NCI-H2196 treated with DMSO at 0.1 percent for 48 hours (cell line): ENCODE results near the gene LIMCH1.

Source experiments
- DNase-seq: peaks from one replicate; lab custom pipeline; 2025; ENCODE audit not compliant: unreplicated experiment; lab: John Stamatoyannopoulos, UW

The LIMCH1 gene

DNA sequence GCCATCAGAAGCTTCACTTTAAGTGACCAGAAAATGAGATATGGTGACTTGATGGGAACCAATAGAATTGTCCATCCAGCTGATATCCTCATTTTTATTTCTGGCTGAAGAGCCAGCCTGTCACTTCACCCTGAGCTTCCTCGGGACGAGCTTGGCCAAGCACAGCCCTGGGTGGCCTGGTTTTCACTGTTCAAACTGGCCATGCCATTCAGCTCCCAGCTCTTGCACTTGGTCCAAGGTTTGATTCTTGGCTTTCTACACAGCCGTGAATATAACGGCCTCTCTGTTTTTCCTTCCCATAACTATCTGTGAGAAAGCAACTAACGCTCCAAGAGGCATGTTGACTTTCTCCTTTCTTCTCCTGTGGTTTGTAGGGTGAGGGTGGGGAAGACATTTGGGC is 71.9 kb downstream of the LIMCH1 start:
- no peak for DNase-seq

DNA sequence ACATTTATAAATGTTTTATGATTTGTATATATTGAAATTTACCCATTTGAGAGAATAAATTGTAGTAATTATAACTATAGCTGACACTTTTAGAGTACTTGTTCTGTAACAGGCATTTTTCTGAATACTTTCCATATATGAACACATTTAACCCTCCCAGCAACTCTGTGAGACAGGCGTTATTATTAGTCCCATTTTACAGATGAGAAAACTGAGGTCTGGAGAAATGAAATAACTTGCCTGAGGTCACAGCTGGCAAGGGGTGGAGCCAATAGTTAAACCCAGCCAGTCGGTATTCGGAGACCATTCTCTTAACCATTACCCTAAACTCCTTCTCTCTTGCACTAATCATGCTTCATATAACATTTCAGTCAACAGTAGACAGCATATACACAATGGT is 72.5 kb downstream of the LIMCH1 start:
- no peak for DNase-seq

DNA sequence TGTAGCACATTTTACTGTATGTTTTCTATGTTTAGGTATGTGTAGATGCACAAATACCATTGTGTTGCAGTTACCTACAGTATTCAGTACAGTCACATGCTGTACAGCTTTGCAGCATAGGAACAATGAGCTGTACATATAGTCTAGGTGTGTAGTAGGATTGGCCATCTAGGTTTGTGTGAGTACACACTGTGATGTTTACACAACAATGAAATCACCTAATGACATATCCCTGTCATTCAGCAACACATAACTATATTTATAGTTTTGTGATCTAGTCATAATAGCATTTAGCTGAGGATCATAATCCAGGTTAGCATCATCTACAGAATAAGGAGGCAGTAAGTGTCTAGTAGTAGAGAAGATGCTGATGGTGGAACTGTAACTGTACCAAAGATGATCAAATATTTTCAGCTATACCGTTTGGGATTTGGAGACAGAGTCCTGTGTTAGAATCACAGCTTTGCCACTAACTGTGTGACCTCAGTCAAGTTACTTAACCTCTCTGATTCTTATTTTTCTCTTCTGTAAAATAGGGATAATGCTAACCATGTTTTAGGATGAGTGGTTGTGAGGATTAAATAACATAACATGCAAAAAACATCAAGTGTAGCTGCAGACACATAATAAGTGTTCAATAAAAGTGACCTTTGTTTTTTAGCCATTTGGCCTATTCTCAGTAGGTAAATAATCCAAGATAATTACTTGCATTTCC is 73.3 kb downstream of the LIMCH1 start:
- no peak for DNase-seq

DNA sequence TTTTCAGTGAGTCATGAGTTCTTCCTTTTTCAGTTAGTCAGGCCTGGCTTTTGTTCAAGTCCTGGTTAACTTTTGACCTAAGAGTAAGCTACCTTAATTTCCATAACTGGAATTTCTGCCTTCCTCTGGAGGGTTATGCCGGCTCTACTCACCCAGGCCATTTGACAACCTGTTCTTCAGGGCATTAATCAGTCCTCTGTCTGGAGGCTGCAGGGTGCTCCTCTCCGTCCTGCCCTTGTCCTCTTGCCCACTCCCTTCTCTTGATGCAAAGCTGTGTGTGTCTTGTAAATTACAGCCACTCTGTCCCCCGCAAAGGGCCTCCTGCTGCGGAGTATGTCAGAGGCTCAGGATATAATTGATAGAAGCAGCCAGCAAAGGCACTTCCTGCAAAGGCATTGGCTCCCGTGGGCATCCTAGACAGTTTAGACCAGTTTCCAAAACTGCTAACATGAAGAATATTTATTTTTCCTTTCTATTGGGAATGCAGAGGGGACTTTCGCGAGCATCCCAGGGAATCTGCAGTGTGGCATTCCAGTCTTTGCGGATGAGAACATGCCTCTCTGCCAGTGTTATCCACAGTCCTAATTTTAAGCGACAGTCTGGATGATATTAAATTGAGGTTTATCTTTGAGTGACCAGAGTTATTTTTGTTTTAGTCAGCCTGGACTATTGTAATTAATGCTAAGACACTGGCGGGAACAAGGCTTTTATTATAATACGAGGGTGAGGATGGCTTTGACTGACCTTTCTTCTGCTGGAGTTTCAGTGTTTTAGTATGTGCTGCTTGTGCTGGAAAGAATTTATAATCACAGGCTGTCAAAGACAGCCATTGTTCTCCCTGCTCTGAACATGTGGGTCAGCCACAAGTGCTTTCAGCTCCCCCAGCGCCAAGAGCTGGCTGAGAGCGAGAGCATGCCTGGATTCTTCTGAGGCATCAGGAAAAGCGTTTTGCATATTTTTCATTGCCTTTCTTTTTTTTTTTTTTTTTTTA is 74.2 kb downstream of the LIMCH1 start:
- no peak for DNase-seq

DNA sequence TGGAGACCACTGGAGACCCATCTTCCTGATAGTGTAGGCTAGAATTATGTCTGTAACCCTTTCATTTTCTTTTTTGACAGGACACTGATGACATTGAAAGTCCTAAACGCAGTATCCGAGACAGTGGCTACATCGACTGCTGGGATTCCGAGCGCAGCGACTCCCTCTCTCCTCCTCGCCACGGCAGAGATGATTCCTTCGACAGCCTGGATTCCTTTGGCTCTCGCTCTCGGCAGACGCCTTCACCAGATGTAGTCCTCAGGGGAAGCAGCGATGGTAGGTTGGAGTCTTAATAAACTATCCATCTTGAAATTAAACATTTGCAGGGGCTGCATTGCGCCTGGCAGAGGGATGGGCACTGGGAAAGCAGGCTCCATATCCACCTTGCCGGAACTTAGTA is 75.4 kb downstream of the LIMCH1 start:
- DNase-seq = no peak

DNA sequence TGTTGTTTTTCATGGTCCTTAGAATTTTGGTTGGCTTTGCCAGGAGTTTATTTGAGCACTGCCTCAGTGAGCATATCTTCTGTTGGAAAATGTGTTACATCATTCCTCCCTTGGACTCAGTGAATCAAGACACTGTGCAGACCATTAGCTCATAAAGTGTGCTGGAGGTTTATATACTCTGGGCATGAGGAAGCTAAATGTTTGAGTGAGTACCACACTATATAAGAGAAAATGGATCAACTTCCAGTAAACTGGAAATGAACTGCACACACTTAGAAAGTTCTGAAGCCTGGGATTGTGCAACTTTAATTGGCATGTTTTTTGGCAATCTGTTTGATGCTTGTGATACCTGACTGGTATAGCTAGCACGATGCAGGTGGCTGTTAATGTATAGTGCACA is 75.9 kb downstream of the LIMCH1 start:
- DNase-seq = no peak

DNA sequence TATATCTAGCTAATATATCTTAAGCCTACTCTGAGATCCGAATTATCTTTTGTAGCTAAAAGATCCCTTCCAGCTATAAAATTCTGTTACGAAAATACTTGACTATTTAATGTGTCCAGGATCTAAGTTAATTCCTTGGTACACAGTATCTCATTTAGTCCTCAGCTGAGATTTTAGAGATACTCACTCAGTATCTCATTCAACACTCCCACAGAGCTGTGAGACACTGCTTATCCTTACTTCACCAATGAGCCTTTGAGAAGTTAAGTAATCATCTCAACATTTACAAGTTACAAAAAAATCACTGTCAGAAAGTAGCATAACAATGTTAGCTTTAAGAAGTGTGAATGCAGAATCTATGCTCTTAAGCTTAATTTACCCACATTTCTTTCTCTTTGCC is 76.6 kb downstream of the LIMCH1 start:
- DNase-seq = no peak

DNA sequence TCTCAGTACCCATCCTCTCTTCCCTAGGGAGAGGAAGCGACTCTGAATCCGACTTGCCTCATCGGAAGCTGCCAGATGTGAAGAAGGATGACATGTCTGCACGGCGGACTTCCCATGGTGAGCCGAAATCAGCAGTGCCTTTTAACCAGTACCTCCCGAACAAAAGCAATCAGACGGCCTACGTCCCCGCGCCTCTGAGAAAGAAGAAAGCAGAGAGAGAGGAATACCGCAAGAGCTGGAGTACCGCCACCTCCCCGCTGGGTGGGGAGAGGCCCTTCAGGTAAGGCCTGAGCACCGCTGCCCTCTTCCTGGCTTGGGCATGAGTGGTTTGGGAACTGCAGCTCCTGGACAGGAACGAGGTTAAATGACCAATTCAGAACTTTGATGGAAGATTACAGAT is 81.2 kb downstream of the LIMCH1 start:
- DNase-seq = no peak

DNA sequence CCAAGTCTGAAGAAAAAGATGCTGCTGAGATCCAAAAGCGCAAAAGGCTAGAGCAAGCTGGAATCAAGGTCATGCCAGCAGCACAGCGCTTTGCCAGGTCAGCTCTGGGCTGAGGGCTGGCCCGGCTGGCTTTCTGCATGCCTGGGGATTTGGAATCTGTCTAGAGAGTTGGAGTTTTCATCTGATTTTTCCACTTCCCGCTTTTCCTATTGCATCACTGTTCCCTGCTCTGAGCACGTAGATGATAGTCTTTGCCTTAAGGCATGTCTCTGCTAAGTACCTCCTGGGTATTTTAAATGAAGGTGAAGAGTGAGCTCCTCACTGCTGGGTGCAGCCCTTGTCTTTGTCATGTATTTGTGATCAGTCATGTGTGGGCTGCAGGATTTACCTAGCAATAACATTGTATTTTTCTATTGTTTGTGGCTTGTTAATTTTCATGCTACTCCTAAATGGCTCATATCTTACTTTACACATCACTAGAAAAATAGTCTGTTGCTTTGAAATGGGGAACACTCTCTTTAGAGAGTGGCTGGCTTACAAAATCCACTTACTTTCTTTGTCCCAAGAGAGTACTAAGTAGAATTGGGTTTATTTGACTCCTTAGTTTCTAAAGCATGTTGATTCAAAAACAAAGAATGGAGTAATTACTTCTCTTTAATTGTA is 82.8 kb downstream of the LIMCH1 start:
- DNase-seq = no peak

DNA sequence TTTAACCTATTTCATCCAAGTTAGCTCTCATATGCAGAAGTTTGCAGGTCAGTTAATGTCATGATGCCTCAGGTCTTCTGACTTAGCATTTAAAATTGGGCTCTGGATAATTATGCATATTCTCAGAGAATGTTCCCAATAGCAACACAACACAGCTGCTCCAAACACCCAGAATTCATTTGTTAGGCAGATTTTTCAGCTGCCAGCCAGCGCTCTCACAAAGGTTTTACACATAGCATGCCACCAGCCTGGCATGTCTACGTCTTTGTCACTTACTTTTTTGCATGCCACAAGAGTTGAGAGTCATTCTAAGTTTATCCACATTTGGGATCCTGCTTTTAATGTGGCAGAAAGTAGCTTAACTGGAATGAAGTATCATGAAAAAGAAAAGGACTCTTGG is 84.8 kb downstream of the LIMCH1 start:
- no peak for DNase-seq

DNA sequence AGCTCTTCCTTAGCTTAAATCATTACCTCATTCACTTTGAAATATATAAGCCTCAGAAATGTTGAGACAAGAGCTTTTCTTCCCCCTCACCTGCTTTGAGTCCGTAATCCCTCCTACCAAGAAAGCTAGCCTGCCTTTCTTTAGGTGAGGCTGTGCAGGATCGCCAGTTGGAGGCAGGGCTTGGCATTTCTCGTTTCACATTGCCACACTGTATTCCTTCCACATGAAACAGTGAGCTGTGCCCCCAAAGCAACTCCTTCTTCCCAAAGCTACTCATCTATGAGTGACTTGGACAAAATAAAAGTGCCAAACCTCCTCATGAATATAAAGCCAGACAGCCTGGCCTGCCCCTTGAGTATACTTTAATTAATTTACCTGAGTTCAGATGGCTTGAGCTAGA is 86.8 kb downstream of the LIMCH1 start:
- DNase-seq = no peak

DNA sequence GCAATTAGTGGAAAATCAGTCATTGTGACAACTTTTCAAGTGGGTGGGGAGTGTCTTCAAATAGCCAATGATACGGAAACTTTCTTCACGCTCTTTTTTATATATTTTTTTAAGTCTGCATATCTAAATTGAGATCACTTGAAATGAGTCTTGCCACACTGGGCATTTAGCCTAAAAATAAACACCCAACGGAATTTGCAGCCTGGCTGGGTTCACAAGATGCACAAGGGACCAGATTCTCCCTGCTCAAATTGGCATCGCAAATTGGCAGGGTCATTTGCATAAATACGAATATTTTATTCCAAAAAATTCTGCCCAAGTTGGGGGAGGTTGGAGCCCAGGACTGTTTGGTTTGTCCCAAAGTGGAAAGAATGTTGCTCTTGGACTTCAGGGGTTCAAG is 87.6 kb downstream of the LIMCH1 start:
- no peak for DNase-seq

DNA sequence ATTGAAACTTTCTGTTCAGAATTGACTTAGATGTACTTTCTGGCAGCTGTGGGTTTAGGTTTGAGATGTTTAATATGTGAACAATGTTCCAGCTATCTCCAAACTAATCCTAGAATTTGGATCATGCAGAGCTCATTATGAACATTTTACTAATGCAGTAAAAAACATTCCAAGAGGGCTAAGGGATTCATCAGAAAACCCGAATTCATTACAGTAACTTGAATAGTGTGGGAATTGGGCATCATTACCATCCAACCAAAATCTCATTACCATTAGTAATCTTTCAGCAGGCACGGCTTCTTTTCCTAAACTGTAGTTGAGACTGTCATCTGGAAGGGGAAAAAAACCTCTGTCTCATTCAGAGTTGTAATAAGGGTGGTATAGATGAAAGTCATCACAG is 91.0 kb downstream of the LIMCH1 start:
- DNase-seq = no peak

DNA sequence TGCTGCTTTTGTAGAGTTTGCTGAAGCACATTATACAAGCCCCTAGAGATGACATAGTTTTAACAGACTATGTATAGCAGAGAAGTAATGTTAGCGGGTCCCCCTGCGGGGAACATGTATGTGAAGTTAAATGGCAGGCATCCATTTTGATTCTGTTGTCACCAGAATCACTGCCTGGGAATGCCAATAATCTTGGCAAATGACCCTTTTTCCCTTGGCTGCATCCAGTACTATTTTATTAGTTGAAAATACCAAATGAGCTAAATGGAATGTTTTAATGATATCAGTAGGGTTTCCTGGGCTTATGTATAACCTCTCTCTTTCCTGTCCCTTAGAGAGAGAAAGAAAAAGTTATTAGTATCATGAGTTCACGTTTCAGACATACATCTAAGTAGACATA is 93.6 kb downstream of the LIMCH1 start:
- DNase-seq = no peak

DNA sequence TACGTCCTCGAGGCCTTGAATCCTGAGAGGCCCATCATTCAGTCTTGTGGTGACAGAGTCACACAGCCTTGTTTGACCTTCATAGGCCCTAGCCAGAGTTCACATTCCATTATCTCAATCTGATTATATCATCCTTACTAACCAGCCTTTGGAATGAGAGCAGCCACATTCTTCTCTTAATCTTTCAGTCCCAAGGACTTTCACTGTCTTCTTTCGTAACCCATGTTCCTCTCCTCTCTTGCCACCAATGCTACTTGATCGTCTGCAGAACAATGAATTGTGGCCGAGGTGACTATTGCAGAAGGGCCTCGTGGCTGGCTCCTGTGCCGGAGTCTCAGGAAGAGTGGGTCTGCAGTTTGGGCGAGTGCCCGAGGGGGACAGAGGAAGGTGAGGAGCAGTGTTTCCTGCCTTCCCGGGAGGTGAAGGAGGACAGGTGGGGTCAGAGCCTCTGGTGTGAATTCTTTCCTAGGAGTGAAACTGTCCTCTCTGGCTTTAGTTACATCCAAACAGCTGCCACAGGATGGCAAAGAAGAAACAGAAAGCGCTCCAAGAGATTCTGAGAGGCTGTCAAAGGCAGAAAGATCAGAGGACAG is 94.6 kb downstream of the LIMCH1 start:
- DNase-seq = no peak

DNA sequence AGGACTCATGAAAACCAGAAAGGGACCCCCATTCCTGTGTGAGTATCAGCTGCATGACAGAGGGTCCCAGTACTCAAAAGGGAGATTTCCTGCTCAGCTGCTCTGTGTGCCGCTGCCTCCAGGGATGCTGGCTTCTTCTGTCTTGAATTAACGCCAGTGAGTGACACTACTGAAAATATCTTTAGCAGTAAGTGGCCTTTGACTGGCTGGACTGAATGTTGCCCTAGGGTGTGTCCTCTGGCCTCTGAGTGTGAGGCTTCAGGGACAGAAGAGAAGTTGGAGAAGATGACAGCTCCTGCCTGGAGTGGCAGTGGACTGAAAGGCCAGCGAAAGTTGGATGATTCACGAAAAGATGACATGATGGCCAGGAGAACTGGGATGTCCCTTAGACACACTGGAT is 95.4 kb downstream of the LIMCH1 start:
- no peak for DNase-seq

DNA sequence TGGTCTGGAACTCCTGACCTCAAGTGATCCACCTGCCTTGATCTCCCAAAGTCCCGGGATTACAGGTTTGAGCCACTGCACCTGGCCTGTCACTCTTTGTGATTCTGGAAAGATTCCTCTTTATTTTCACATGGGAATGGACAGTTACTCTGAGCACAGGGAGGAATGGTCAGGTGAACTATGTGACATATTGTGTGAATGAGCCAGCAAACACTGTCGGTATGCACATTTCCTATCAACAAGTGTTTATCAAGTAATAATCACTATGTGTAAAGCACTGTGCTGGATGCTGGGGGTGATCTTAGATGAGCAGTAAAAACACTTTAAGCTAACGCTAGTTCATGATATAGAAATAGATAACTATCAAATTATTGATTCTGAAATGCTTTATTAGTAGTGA is 97.5 kb downstream of the LIMCH1 start:
- DNase-seq = no peak

DNA sequence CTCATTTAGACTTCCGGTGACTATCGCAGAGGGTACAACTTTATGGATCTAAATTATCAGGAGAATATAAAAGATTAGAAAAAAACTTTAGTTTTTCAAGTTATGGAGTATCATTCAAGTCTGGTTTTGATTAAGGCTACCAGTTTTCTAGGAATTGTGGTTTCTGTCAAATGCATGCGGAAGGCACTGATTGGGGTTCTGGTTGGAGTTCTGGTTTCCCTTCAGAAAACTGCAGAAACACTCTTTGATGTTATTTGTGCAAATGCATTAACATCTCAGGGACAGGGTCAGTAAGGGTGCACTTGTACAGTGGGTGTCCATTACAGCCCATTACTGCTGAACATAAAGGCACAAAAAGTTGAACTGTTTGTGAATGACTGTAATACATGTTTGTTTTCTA is 100.2 kb downstream of the LIMCH1 start:
- DNase-seq = no peak

DNA sequence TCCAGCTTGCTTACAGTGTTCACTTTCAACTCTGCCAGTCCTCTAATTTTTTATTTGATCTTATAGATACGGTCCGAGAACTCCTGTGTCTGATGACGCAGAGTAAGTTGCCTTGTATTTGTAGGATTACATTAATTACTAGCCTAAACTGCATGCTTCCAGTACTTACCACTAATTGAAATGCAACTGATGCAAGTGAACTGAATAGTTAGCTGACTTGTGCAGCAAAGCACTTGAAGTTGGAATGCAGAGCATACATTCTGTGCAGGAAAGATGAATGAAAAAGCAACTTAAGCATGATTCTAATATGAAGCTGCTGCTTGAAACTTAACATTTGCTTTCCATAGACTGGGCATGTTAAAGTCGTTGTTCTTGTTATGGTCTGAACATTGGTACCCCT is 100.9 kb downstream of the LIMCH1 start:
- DNase-seq = no peak

DNA sequence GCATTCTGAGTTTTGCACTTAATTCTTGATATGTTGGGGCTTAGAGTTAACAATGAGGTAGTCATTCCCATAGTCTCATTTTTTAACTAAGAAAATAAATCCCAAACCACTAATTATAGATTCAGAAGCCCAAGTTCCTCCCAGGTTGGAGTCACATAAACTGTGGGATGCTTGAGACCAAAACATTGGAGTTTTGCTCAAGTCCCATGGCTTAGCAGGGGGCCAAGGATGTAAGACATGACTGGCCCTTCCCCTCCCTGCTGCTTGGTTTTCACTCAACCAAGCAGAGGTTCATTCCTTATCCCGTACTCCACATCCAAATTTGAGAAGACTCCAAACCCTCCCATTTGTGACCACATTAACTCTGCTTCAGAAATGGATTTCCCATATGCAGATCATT is 101.3 kb downstream of the LIMCH1 start:
- no peak for DNase-seq

DNA sequence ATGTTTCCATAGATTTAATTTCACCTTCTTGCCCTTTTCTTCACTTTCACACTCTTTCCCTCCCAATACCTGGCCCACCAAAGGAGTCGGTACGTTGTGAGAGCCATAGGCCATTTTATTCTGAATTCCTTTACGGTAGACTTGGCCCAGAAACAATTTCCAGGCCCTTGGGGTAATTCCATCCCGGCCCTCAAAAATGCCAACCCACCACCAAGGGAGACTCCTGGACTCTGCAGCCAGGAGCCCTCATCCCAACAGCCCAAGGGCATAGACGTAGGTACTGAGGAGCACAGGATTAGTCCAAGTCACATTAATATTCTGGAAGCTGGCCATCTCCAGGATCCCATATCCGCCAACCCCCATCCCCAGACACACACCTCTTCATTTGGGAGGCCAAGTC is 102.9 kb downstream of the LIMCH1 start:
- no peak for DNase-seq
